HAP-1 (cell line): ENCODE measurements around the gene QKI.

ENCODE experiments used
- DNase-seq, 2 experiments: peaks; one replicate each; pipeline ENCODE4 v3.0.0-alpha.2; 2016 to 2020; ENCODE audit warnings: low spot score in 2 of 2
- H3K27me3 ChIP-seq: fragments of 250-450 bp; sonication (Bioruptor Pico); 2 replicates; pipeline ENCODE4 v1.5.1; 2020; ENCODE audit warnings: low read depth, mild to moderate bottlenecking, moderate library complexity
- H3K36me3 ChIP-seq: fragments of 250-450 bp; sonication (Bioruptor Pico); replicated peaks from 2 replicates; pipeline ENCODE4 v1.5.1; 2020; ENCODE audit warnings: mild to moderate bottlenecking
- H3K4me1 ChIP-seq: fragments of 250-450 bp; sonication (Bioruptor Pico); 2 replicates; pipeline ENCODE4 v1.5.1; 2020; ENCODE audit warnings: mild to moderate bottlenecking
- H3K4me3 ChIP-seq: fragments of 250-450 bp; sonication (Bioruptor Pico); 2 replicates; pipeline ENCODE4 v1.5.1; 2020; ENCODE audit warnings: mild to moderate bottlenecking, moderate library complexity
- H3K9me3 ChIP-seq: fragments of 250-450 bp; sonication (Bioruptor Pico); 2 replicates; pipeline ENCODE4 v1.5.1; 2020; ENCODE audit warnings: mild to moderate bottlenecking, moderate library complexity
- in situ Hi-C: fragments of 300-500 bp; cut with MboI; formaldehyde crosslinking; loops from 3 replicates; pipeline ENCODE4 v1.14.3; 2020; ENCODE audit warnings: low sequenced_read_pairs, inconsistent platforms, mixed read lengths

The QKI gene

DNA sequence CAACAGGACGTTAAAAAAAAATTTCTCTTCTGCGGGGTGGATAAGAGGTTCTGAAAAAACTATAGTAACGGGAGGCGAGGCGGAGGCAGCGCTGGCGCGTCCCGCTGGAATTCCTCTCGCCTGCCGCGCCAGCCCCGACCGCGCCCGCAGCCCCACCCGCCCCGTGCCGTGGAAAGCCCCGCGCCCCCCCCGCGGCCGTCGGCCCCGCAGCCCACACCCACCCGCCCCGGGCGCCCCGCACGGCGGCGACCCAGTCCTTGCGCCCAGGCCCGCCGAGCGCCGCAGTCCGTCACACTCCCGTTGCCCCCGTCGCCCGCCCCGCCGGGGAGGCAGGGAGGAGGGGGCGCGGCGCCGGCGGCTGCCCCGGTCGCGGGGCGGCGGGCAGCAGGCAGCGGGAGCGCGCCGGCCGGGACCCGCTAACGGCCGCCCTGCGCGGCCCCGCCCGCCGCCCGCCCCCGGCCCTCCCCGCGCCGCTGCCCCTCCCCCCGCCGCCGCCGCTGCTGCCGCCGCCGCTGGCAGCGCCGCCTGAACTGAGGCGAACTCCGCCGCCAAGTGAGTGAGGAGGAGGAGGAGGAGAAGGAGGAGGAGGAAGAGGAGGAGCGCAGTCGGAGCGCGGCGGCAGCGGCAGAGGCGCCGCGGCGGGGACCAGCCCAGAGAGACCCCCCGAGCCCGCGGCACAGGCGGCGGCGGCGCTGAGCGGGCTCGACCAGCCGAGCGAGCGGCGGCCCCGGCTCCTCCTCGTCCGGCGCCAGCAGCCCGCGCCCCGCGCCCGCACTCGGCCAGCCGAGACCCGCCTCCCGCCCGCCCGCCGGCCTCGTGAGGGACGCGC is at the start of gene QKI:
QKI (plus strand) TSS at position 602 of the 829 bp plus-strand sequence. CDS start 476 bp downstream, outside the sequence.
- in situ Hi-C loops, result loop anchor here (10.0 kb wide), 1 partner anchor 560 kb away; no protein-coding TSS in a partner anchor
- H3K36me3 ChIP-seq, result no peaks in the 10 kb centered on the region
- H3K4me1 ChIP-seq, result peaks cover 16% of the 10 kb centered on the region
- no peaks in the 10 kb centered on the region for H3K9me3 ChIP-seq
- DNase-seq, result peak; percentile 68 to 87
- no peaks in the 10 kb centered on the region for H3K27me3 ChIP-seq
- H3K4me3 ChIP-seq, result peak within 1 kb of the TSS; percentile 66

DNA sequence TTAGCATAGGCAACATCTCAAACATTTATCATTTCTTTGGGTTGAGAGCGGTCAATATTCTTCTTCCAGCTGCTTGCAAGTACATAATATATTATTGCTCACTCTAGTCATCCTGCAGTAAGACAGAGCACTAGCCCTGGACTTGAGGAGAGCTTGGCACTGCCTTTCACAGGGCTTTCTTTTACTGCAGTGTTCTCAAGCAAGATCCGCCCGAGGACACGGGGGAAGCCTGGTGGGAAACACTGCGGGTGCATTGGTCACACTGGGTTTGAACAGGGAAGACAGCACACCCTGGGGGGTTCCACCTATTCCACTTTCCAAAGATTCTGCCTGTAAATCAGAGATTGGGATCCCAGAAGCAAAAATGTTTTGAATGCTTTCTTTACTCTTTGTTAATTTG is 48.2 kb upstream of the QKI start:
- H3K27me3 ChIP-seq, result no peaks in the 10 kb centered on the region
- in situ Hi-C loops, result no loop called here
- no peak overlapping the region for H3K4me3 ChIP-seq
- H3K4me1 ChIP-seq, result no peaks in the 10 kb centered on the region; the same call in 1 of the 2 replicates
- H3K9me3 ChIP-seq, result no peaks in the 10 kb centered on the region
- DNase-seq, result no peak
- no peaks in the 10 kb centered on the region for H3K36me3 ChIP-seq

DNA sequence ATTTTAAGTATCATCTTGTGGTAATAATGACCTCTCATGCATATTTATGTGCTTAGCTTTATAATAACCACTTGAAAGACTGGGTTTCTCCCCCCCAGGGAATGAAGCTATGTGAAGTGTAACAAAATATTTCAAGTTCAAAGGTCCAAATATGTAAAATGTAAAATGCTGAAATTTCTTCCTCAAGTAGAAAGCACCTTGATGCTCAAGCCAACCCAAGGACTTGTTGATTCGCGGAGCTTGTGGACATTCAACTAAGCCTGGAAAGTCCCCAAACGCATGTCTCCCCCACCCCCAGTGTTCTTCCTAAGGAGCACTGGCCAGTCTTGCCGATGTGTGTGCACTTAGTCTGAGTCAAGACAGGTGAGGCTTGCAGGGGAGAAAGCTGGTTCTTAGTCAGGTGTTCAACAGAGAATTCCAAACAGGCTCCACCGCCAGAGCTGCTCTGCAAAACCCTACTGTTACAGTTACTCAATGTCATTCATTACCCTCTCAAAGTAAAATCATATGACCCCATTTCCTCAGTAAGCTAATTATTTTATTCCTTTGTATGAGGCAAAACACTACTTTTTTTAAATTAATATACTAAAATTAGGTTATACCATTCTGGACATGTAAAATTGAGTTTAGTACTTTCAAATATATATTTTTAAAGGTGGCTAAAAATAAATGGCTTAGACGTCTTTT is 46.9 kb upstream of the QKI start:
- no peak for DNase-seq
- Histone ChIP-seq H3K27me3 (no peaks in the 10 kb centered on the region), H3K4me1 (no peaks in the 10 kb centered on the region; the same call in 1 of the 2 replicates), H3K9me3 (no peaks in the 10 kb centered on the region), H3K36me3 (no peaks in the 10 kb centered on the region), H3K4me3 (no peak overlapping the region)
- in situ Hi-C loops, result no loop called here

DNA sequence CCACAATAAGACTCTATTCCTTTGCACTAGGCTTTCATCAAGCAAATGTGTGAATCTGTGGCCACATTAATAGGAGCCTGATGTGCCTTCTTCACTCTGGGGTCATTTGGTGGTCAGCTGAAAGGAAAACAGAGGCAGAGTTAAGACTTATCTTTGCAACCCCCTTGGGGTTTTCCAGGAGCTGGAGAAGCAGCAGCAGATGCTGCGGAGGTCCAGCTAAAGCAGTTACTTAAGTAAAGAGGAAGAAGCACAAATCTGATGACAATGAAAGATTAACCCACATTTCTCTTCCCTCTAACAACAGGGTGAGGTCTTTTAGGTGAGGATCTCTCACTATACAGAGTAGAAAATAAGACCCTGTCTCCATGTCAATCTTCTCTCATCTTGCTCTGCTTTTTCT is 45.4 kb upstream of the QKI start:
- no peaks in the 10 kb centered on the region for H3K36me3 ChIP-seq
- DNase-seq, result no peak
- no peaks in the 10 kb centered on the region for H3K27me3 ChIP-seq
- in situ Hi-C loops, result no loop called here
- H3K4me3 ChIP-seq, result no peak overlapping the region
- H3K9me3 ChIP-seq, result no peaks in the 10 kb centered on the region
- H3K4me1 ChIP-seq, result no peaks in the 10 kb centered on the region; the same call in 1 of the 2 replicates

DNA sequence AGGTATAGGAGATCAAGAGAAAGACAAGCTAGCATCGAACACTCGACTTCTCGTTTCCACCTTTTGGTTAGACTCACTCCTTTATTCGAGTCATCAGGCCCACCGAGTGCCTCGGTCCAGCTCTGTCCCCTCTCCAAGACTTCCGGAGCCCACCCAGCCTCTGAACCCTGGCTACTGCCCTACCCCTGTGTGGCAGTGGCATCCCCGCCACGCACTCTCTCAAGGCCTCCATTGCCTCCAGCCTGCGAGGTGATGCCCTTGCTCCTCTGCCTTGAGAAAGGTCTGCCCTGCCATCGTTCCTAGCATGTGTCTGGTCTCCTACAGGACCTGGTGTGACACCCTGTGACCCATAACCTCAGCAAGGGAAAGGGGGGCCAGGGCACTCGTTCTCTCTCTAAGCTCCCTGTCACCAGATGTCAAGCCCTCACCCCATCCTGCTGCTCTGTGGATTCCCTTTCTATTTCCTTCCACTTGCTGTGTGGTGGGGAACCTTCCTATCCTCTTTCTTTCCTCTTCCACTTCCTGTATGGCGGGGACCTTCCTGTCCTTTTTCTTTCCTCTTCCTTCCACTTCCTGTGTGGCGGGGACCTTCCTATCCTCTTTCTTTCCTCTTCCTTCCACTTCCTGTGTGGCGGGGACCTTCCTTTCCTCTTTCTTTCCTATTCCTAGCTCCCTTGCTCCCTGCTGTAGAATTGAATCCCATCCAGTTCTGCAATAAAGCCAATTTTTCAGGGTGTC is 44.7 kb upstream of the QKI start:
- in situ Hi-C loops, result no loop called here
- no peaks in the 10 kb centered on the region for H3K36me3 ChIP-seq
- DNase-seq, result no peak
- H3K4me1 ChIP-seq, result no peaks in the 10 kb centered on the region; the same call in 1 of the 2 replicates
- no peaks in the 10 kb centered on the region for H3K27me3 ChIP-seq
- H3K4me3 ChIP-seq, result no peak overlapping the region
- H3K9me3 ChIP-seq, result no peaks in the 10 kb centered on the region

DNA sequence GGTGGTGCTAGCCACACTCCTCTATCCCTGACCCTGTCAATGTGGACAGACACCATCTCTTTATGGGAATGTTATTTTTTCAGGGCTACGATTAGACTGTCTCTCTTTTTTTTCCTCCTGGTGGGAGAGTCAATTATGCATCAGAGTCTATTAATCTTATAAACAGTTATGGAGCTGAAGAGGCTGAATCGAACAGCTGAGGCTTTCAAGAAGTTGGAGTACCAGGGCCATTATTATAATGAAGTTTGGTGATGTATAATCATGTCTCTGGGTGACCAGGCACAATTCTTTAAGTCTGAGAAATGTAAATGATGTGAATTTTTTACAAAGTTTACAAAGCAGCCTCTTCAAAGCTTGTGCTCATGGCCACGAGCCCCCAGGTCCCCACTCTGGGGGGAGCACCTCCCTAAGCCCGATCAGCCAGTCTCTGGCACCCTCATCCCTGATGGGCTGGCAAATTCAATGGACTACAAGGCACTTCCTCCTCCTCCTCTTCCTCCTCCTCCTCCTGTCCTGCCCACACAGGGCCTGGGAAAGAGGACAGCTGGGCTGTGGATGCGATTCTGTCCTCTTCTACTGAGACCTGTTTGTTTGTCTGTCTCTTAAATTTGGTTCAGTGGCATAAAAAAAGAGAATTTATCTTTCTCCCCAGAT is 43.9 kb upstream of the QKI start:
- Histone ChIP-seq H3K27me3 (no peaks in the 10 kb centered on the region), H3K4me1 (no peaks in the 10 kb centered on the region; the same call in 1 of the 2 replicates), H3K9me3 (no peaks in the 10 kb centered on the region), H3K36me3 (no peaks in the 10 kb centered on the region), H3K4me3 (no peak overlapping the region)
- DNase-seq, result no peak
- in situ Hi-C loops, result no loop called here

DNA sequence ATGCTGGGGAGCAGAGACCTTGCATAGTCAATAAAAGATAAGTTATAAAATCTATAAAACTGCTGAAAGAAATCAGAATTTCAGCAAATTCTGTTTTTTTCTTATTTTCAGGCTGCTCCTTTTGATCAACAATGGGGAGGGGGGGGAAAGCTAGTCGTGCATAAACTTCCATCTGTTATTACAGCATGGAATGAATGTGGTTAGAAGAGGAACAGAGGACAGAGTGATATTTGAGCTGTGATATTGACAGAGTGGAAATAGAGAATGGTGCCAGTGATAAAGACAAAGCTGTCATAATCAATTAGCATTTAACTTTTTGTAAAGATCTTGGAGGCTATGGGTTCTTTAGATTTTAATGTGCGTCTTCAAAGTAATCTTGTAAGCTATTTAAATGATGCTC is 43.4 kb upstream of the QKI start:
- in situ Hi-C loops, result no loop called here
- H3K4me3 ChIP-seq, result no peak overlapping the region
- H3K36me3 ChIP-seq, result no peaks in the 10 kb centered on the region
- no peaks in the 10 kb centered on the region for H3K9me3 ChIP-seq
- no peak for DNase-seq
- H3K4me1 ChIP-seq, result no peaks in the 10 kb centered on the region; the same call in 1 of the 2 replicates
- no peaks in the 10 kb centered on the region for H3K27me3 ChIP-seq

DNA sequence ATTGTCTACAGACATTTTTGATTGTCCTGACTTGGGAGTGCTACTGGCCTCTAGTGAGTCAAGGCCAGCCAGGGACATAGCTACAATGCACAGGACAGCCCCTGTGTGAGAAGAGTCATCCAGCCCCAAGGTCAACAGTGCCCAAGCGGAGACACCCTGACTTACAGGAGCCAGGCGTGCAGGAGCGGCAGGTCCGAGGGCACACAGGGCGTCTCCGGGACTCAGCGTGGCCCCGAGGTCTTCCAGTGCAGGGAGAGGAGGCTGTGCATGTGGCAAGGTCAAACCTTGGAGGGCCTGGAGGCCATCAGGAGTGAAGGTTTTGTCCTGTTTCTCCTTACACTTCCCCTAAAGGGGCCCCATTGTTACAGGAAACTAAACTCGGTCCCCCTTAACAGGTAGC is 41.3 kb upstream of the QKI start:
- no peaks in the 10 kb centered on the region for H3K27me3 ChIP-seq
- H3K9me3 ChIP-seq, result no peaks in the 10 kb centered on the region
- in situ Hi-C loops, result no loop called here
- H3K4me3 ChIP-seq, result no peak overlapping the region
- no peaks in the 10 kb centered on the region; the same call in 1 of the 2 replicates for H3K4me1 ChIP-seq
- no peak for DNase-seq
- H3K36me3 ChIP-seq, result no peaks in the 10 kb centered on the region

DNA sequence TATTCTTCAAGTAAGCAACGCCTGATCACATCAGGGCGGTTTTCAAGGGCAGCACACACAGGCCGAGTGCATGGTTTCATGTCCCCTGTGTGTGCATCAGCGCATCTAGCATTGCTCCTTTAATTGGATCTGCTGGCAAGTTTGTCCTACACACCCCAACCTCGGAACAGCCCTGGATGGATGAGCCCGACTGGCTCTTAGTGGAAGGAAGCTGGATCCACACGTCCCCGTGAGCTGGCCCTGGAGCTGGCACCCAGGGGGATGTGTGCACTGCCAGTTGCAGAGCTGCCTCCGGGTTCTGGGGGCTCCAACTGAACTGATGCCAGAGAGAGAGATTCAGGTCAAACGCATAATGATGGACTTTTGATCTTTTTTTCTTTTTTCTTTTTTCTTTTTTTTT is 39.2 kb upstream of the QKI start:
- H3K36me3 ChIP-seq, result no peaks in the 10 kb centered on the region
- H3K4me3 ChIP-seq, result no peak overlapping the region
- no peak for DNase-seq
- H3K4me1 ChIP-seq, result no peaks in the 10 kb centered on the region; the same call in 1 of the 2 replicates
- in situ Hi-C loops, result no loop called here
- no peaks in the 10 kb centered on the region for H3K27me3 ChIP-seq
- H3K9me3 ChIP-seq, result no peaks in the 10 kb centered on the region

DNA sequence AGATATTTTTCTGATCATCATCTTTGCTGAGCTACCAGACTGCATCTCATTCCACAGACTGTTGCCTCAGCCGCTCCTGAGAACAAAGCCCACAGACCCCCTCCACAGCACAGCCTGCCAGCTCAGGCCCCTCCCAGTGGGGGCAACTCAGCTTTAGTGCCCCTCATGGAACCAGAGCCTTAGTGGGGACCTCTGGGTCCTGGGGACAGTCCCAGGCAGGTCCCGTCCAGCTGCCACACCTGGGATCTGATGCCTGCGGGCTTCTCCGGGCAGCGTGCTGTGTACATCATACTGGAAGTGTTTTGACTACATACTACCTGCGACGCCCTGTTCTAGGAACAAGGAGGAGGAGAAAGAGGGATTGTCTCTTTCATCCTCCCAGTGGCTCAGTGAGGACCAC is 38.3 kb upstream of the QKI start:
- Histone ChIP-seq H3K4me1 (no peaks in the 10 kb centered on the region; the same call in 1 of the 2 replicates), H3K36me3 (no peaks in the 10 kb centered on the region), H3K9me3 (no peaks in the 10 kb centered on the region), H3K4me3 (no peak overlapping the region), H3K27me3 (no peaks in the 10 kb centered on the region)
- in situ Hi-C loops, result no loop called here
- DNase-seq, result no peak

DNA sequence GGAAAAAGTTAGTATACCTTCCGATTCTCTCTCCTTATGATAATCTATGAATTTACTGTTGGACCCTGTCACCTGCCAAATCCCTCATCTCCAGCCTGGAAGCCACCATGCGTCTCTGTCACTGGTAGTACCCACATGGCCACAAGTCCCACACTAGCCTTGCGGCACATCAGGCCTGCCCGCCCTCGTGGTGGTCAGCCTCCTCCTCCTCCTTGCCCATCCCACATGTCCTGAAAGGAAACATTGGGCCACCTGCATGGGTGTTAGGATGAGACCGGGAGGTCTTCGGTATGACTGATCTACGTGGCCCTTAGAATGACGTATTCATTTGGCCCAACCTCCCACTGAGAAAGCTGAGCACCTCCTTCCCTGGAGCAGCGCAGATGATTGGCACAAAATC is 37.0 kb upstream of the QKI start:
- no peak for DNase-seq
- Histone ChIP-seq H3K36me3 (no peaks in the 10 kb centered on the region), H3K4me3 (no peak overlapping the region), H3K27me3 (no peaks in the 10 kb centered on the region), H3K9me3 (no peaks in the 10 kb centered on the region), H3K4me1 (no peaks in the 10 kb centered on the region)
- in situ Hi-C loops, result no loop called here

DNA sequence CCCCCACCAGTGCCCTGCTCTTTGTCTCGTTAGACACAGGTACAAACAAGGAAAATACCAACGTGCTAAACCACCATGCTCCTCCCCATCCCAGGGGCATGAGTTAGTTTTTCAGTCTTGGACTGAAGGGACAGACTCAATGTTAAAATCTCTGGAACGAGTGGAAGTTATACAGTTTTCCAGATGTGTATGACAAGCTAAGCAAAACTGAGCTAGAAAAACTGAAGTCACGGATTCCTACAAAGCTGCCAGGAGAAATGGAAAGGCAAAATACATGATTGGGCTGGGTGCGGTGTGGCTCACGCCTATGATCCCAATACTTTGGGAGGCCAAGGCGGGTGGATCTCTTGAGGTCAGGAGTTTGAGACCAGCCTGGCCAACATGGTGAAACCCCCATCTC is 34.3 kb upstream of the QKI start:
- H3K4me3 ChIP-seq, result no peak overlapping the region
- no peaks in the 10 kb centered on the region for H3K9me3 ChIP-seq
- H3K36me3 ChIP-seq, result no peaks in the 10 kb centered on the region
- no peaks in the 10 kb centered on the region for H3K4me1 ChIP-seq
- in situ Hi-C loops, result no loop called here
- no peak for DNase-seq
- no peaks in the 10 kb centered on the region for H3K27me3 ChIP-seq

DNA sequence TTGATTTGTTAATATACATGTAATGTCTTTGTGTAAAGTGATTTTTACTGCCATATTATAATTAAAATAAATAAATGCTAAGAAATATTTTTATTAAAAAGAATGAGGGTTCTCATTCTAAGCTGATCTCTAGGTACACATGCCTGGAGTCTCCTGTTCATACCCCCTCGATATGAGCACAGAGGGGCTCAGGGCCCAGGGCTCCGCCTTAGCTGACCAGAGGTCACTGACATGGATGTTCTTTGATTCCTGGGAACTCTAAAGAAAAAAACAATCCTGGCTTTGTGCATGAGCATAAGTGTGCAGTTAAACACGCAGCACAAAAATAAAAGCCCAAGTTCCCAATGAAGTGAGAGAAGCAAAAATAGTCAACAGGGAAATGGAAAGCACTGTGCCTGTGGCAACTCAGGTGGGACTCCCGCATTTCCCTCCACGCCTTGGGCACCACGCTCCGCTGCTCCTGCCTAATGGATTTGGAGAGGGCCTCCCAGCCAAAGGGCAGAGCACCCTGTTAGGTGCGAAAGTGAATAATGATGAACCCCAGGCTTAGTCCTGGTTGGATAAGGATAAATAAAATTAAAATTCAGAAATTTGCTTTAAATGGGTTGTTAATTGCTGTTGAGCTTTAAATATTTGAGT is 33.3 kb upstream of the QKI start:
- no peak for DNase-seq
- no peaks in the 10 kb centered on the region for H3K9me3 ChIP-seq
- in situ Hi-C loops, result no loop called here
- no peaks in the 10 kb centered on the region for H3K27me3 ChIP-seq
- H3K4me1 ChIP-seq, result no peaks in the 10 kb centered on the region
- H3K4me3 ChIP-seq, result no peak overlapping the region
- H3K36me3 ChIP-seq, result no peaks in the 10 kb centered on the region
